ENCODE measurements around the gene FMC1. TPM values are rescaled to one million over a fixed set of nuclear protein-coding genes. Genes with fewer than 3 reads are reported as not detected.
"Not testable (repeated sequence)": the region's sequence is repeated elsewhere in the genome, so short reads cannot be mapped to it uniquely, and the experiment has no call there.

The FMC1 gene
- total RNA-seq, 1 donor from 2014 or later = 6.0 TPM

- no peak for DNase-seq (ENCODE audit: low read depth)
- H3K4me3 ChIP-seq (ENCODE audit: low read depth, low read length) = no peak overlapping the region
- TF ChIP-seq CTCF (conservative IDR thresholded peaks at IDR 0.05; ENCODE audit: low read depth, low read length) = no peak
Observed at GRCh38 chr7:139329119-139329518, 12.0 kb upstream of the FMC1 start.

GRCh38 chr7:139330333-139331030 lies 10.7 kb upstream of the FMC1 start:
- DNase-seq (ENCODE audit: low read depth) = no peak
- H3K4me3 ChIP-seq (ENCODE audit: low read depth, low read length) = no peak overlapping the region
- TF ChIP-seq CTCF (conservative IDR thresholded peaks at IDR 0.05; ENCODE audit: low read depth, low read length) = no peak

GRCh38 chr7:139332697-139333359 lies 8.3 kb upstream of the FMC1 start:
- TF ChIP-seq CTCF (conservative IDR thresholded peaks at IDR 0.05; ENCODE audit: low read depth, low read length) = no peak
- no peak for DNase-seq (ENCODE audit: low read depth)
- no peak overlapping the region for H3K4me3 ChIP-seq (ENCODE audit: low read depth, low read length)

GRCh38 chr7:139333443-139333842 lies 7.7 kb upstream of the FMC1 start:
- H3K4me3 ChIP-seq (ENCODE audit: low read depth, low read length) = not testable (repeated sequence)

GRCh38 chr7:139334399-139335150 lies 6.6 kb upstream of the FMC1 start:
- H3K4me3 ChIP-seq (ENCODE audit: low read depth, low read length) = no peak overlapping the region
- TF ChIP-seq CTCF (conservative IDR thresholded peaks at IDR 0.05; ENCODE audit: low read depth, low read length) = no peak
- no peak for DNase-seq (ENCODE audit: low read depth)

More at GRCh38 chr7:139333443-139333842, 7.7 kb upstream of the FMC1 start:
- not testable (repeated sequence) for DNase-seq (ENCODE audit: low read depth)

GRCh38 chr7:139339025-139339424 lies 2.1 kb upstream of the FMC1 start:
- no peak for DNase-seq (ENCODE audit: low read depth)
- H3K4me3 ChIP-seq (ENCODE audit: low read depth, low read length) = no peak overlapping the region
- TF ChIP-seq CTCF (conservative IDR thresholded peaks at IDR 0.05; ENCODE audit: low read depth, low read length) = no peak

GRCh38 chr7:139339698-139340036 lies 1.5 kb upstream of the FMC1 start:
- TF ChIP-seq CTCF (conservative IDR thresholded peaks at IDR 0.05; ENCODE audit: low read depth, low read length) = no peak
- no peak for DNase-seq (ENCODE audit: low read depth)

More at GRCh38 chr7:139339698-139340036, 1.5 kb upstream of the FMC1 start:
- H3K4me3 ChIP-seq (ENCODE audit: low read depth, low read length) = peak overlapping the region; percentile 89
